Measurements from ENCODE around the gene HNRNPLL. TPM values are rescaled to one million over a fixed set of nuclear protein-coding genes. Genes with fewer than 3 reads are reported as not detected.
"Not testable (repeated sequence)": the region's sequence is repeated elsewhere in the genome, so short reads cannot be mapped to it uniquely, and the experiment has no call there.

Gene HNRNPLL
- 51.9 TPM for total RNA-seq

GRCh38 chr2:38602732-38603401 is at the start of gene HNRNPLL:
TSS of gene HNRNPLL (minus strand) at chr2:38602928. CDS start at chr2:38602626, 302 bp downstream.
- DNase-seq (ENCODE audit: low spot score) = peak; percentile 98

DNA sequence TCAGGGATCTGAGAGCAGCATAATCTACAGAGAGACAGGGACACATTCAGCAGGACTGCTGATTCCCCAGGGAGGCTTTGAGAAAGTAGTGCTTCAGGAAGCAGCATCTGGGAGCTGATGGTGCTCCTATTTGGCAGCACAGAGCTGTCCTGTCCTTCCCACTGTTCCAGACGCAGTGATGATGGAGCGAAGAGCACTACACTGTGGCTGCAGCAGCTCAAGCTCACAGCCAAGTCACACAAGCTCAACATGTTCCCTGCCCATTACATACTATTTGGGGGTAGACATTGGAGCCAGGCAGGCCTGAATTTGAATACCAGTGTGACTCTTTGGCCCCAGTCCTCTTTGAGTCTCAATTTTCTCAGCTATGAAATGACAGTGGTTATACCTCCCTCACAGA is 48.0 kb upstream of the HNRNPLL start:
- no peak for DNase-seq (ENCODE audit: low spot score)

- DNase-seq (ENCODE audit: low spot score) = no peak
Observed at GRCh38 chr2:38650012-38650411, 47.3 kb upstream of the HNRNPLL start.

- DNase-seq (ENCODE audit: low spot score) = no peak
Observed at GRCh38 chr2:38649176-38649728, 46.5 kb upstream of the HNRNPLL start.

GRCh38 chr2:38648107-38648761 is 45.5 kb upstream of the HNRNPLL start:
- DNase-seq (ENCODE audit: low spot score) = no peak

DNA sequence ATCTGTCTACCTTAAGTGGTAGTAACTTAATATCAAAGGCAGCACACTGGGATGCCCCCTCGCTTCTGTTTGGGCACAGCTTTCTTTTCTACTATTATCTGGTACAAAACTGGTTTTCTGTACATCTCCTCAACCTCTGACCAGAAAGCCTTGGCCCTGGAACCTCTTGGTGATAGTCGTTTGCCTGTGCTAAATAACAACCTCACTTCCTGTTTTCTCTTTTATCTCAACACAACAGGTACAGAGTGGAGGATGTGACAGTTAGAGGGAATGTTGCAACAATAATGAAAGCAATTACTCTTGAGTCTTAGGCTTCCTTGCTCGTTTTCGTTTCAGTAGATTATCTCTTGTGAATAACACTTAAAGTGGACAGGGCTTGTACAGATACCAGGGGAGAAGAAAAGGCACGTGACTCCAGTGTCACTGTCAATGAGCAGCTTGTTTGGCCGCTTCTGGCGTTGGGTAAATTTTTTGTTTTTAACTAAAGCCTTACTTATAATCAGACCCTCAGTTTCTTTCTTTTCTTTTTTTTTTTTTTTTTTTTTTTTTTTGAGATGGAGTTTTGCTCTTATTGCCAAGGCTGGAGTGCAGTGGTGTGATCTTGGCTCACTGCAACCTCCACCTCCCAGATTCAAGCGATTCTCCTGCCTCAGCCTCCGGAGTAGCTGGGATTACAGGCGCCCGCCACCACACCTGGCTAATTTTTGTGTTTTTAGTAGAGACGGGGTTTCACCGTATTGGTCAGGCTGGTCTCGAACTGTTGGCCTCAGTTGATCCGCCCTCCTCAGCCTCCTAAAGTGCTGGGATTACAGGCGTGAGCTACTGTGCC is 41.2 kb upstream of the HNRNPLL start:
- DNase-seq (ENCODE audit: low spot score) = not testable (repeated sequence)

- DNase-seq (ENCODE audit: low spot score) = no peak
Observed at GRCh38 chr2:38643021-38643671, 40.4 kb upstream of the HNRNPLL start.

- DNase-seq (ENCODE audit: low spot score) = not testable (repeated sequence)
Observed at GRCh38 chr2:38642373-38643017, 39.8 kb upstream of the HNRNPLL start.

GRCh38 chr2:38636069-38636468 is 33.3 kb upstream of the HNRNPLL start:
- no peak for DNase-seq (ENCODE audit: low spot score)

DNA sequence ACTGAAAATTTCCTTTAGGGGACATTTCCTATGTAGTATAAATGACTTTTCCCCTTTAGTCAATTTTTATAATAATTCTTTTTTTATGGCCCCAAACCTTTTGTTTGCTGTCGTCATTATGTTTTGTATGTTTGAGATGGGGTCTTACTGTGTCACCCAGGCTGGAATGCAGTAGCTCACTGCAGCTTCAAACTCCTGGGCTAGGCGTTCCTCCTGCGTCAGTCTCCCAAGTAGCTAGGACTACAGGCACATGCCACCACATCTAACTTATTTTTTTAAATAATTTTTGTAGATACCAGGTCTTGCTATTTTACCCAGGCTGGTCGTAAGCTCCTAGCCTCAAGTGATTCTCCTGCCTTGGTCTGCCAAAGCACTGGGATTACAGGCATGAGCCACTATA is 32.4 kb upstream of the HNRNPLL start:
- DNase-seq (ENCODE audit: low spot score) = no peak

GRCh38 chr2:38634684-38635083 is 32.0 kb upstream of the HNRNPLL start:
- DNase-seq (ENCODE audit: low spot score) = no peak

- no peak for DNase-seq (ENCODE audit: low spot score)
Observed at GRCh38 chr2:38633895-38634294, 31.2 kb upstream of the HNRNPLL start.

DNA sequence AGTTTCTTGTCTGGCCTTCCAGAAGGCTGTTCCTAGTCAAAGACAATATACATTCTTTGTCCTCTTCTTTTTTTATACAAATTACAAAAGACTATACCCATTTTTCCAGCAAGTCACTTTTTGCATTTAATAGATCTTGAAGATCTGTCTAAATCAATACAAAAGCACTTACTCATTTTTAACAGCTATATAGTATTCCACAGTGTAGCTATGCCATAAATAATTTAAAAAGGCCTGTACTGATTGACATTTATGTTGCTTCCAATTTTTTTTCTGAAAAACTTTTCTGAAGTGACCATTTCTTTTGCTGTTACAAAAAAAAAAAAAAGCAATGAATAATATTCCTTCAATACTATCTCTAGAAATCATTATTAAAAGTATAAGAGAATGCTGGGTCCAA is 30.3 kb upstream of the HNRNPLL start:
- DNase-seq (ENCODE audit: low spot score) = no peak

DNA sequence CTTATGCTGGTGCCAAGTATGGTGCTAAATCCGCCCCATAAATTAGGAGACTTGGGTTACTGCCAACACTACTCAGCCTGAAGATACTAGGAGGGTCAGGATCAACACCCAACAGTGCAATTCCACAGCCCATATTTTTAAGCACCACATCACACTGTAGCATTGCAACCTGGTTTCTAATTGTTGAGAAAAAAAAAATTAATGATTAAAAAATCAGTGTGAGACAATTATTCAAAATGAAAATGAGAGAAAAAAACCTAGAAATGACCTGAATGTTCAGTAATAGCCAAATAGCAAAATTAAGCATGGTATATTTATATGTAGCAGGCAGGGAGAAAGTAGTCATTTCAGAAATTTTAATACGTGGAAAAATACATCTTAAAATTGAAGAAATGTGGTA is 29.2 kb upstream of the HNRNPLL start:
- no peak for DNase-seq (ENCODE audit: low spot score)

DNA sequence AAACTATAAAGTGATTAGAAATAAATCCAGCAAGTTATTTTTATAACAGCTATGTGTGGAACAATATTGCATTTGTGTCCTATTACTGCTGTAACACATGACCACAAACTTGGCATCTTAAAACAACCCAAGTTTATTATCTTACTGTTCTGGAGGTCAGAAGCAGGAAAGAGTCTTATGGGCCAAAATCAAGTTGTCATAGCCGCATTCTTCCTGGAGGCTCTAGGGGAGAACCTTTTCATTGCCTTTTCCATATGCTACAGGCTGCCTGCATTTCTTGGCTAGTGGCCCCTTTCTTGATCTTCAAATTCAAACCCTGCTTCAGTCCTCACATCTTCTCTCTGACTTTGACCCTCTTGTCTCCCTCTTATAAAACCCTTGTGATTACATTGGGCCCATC is 27.0 kb upstream of the HNRNPLL start:
- no peak for DNase-seq (ENCODE audit: low spot score)

GRCh38 chr2:38627391-38627790 is 24.7 kb upstream of the HNRNPLL start:
- DNase-seq (ENCODE audit: low spot score) = no peak

DNA sequence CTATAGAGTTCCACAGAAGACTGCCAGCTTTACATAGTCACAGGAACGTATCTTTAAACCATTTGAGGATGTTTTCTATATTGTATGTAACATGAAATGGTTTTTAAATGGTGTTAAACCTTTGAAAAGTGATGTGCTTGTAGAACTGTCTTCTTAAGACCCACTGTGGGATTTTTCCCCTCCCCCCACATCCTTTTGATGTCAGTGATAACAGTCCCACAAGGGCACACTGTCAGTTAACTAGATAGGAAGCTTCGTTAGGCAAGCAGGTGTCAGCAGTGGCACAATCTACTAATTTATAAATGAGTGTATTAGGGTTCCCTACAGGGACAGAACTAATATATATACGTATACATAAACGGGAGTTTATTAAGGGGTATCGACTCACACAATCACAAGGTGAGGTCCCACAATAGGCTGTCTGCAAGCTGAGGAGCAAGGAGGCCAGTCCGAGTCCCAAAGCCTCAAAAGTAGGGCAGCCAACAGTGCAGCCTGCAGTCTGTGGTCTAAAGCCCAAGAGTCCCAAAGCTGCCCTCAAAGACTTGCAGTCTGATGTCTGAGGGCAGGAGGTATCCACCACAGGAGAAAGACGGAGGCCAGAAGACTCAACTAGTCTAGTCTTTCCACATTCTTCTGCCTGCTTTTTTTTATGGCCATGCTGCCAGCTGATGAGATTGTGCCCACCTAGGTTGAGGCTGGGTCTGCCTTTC is 23.8 kb upstream of the HNRNPLL start:
- DNase-seq (ENCODE audit: low spot score) = no peak

DNA sequence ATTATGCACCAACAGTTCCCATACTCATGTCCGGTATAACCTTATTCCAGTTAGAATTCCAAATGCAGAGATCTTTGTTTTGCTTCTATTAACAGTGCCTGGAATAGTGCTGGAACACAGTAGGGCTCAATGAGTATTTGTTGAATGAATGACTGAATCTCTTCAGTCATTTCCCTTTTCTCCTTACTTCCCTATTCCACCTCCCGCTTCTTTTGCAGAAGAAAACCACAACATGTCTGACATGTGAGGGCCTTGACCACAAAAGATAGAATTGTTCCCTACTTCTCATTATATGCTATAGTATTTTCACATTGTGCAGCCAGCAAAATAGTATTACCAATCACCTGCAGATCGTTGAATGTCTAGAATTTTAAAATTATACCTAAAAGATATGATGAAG is 19.5 kb upstream of the HNRNPLL start:
- DNase-seq (ENCODE audit: low spot score) = no peak

DNA sequence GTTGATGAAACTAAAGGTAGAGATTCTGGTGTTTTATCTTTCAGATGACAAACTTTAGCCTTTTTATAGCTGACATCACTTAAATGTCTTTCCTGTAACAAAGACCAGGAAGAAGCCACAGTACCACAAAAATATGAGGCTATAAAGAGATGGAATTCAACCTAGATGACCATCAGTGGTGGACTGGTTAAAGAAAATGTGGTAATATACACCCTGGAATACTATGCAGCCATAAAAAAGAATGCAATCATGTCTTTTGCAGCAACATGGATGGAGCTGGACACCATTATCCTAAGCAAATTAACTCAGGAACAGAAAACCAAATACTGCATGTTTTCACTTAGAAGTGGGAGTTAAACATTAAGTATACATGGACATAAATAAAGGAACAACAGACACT is 18.3 kb upstream of the HNRNPLL start:
- no peak for DNase-seq (ENCODE audit: low spot score)

DNA sequence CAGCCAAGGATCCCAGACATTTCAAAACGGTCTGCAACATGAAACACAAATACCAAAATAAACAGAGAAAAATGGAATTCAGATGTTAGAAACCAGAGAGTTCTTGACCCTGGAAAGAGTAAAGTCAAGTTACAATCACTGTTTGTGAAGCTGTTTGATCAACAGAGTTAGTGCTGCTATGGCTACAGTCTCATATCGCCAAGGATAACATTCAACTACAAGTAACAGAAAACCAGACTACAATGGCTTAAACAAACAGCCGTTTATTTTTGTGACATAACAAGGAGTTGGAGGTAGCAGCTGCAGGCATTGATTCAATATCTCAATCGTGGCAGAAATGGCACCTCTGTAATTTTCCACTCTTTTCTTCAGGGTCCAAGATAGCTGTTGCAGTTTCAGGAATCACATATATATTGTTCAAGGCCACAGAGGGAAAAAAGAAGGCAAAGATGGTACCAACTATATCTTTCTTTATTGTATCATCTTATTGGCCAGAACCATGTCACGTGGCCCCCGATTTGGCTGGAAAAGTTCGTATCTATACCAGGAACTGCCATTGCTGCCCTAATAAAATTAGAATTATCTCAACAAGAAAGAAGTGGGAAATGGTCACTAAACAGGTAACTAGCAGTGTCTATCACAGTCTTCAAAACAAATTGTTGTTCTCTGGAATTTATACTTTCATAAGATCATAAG is 17.7 kb upstream of the HNRNPLL start:
- no peak for DNase-seq (ENCODE audit: low spot score)

Data from mucosa of gallbladder (tissue), 1 donor.